IMR-90 (cell line): ENCODE measurements around the gene DAB1. TPM values are rescaled to one million over a fixed set of nuclear protein-coding genes. Genes with fewer than 3 reads are reported as not detected.

Experiments used
- ATAC-seq: fragments of 200-7000 bp; cut with Tn5 transposase; 2 replicates; pipeline ENCODE4 v1.9.1; 2020; ENCODE audit warnings: low read depth, mild to moderate bottlenecking, moderate library complexity
- BruUV-seq: library from RNA; stranded (reverse); fragments of 400-500 nt; replicated peaks from 2 replicates; lab custom pipeline; 2021; lab: Mats Ljungman, UMichigan
- CTCF ChIA-PET: fragments of 300-600 bp; formaldehyde crosslinking; extraction: SDS; loops from one replicate; lab custom pipeline; 2021; ENCODE audit warnings: antibody characterized with exemption; lab: Yijun Ruan, JAX
- POLR2A ChIA-PET: fragments of 300-600 bp; sonication (Branson Sonifier 250); formaldehyde crosslinking; loops from one replicate; lab custom pipeline; 2022; ENCODE audit warnings: antibody characterized with exemption; ENCODE audit not compliant: unreplicated experiment; lab: Charles Lee
- DNase-seq: peaks from one replicate; pipeline ENCODE4 v3.0.0; 2013
- H2AFZ ChIP-seq: replicated peaks from 2 replicates; pipeline ENCODE3; 2013; ENCODE audit warnings: low read length, mild to moderate bottlenecking; ENCODE audit not compliant: poor library complexity
- H2AK5ac ChIP-seq: 2 replicates; pipeline ENCODE4 v1.6.1; 2013; ENCODE audit warnings: low read depth, low read length, inconsistent platforms
- H2AK9ac ChIP-seq: replicated peaks from 2 replicates; pipeline ENCODE3; 2013; ENCODE audit warnings: mild to moderate bottlenecking, low read depth, low read length, moderate library complexity; ENCODE audit not compliant: poor library complexity
- H2BK120ac ChIP-seq: 2 replicates; pipeline ENCODE4 v1.6.1; 2013; ENCODE audit warnings: low read depth, low read length, inconsistent platforms
- H2BK15ac ChIP-seq: 3 replicates; pipeline ENCODE4 v1.6.1; 2013; ENCODE audit warnings: low read depth, low read length, inconsistent platforms
- H2BK20ac ChIP-seq: 2 replicates; pipeline ENCODE4 v1.6.1; 2013; ENCODE audit warnings: low read depth, mild to moderate bottlenecking, inconsistent platforms, low read length, moderate library complexity
- H2BK5ac ChIP-seq: 2 replicates; pipeline ENCODE4 v1.6.1; 2013; ENCODE audit warnings: mild to moderate bottlenecking, low read depth, low read length, inconsistent platforms; ENCODE audit not compliant: poor library complexity, severe bottlenecking
- H3K14ac ChIP-seq: replicated peaks from 2 replicates; pipeline ENCODE4 v1.6.1; 2013; ENCODE audit warnings: low read depth, low read length, inconsistent platforms
- H3K18ac ChIP-seq: 2 replicates; pipeline ENCODE4 v1.6.1; 2013; ENCODE audit warnings: low read depth, low read length, control low read depth
- H3K23ac ChIP-seq: 2 replicates; pipeline ENCODE4 v1.6.1; 2013; ENCODE audit warnings: low read depth, low read length, inconsistent platforms
- H3K27ac ChIP-seq: 2 replicates; pipeline ENCODE4 v1.5.1; 2013; ENCODE audit warnings: mild to moderate bottlenecking, control low read depth, low read length; ENCODE audit not compliant: insufficient read depth
- H3K27me3 ChIP-seq: 2 replicates; pipeline ENCODE4 v1.6.1; 2013; ENCODE audit warnings: low read length; ENCODE audit not compliant: control insufficient read depth, insufficient read depth
- H3K36me3 ChIP-seq: 2 replicates; pipeline ENCODE4 v1.6.1; 2013; ENCODE audit warnings: low read length, mixed read lengths; ENCODE audit not compliant: control insufficient read depth, insufficient read depth
- H3K4ac ChIP-seq: 2 replicates; pipeline ENCODE4 v1.6.1; 2013; ENCODE audit warnings: low read depth, low read length, inconsistent platforms
- H3K4me1 ChIP-seq: 2 replicates; pipeline ENCODE4 v1.6.1; 2013; ENCODE audit warnings: low read length, mixed read lengths; ENCODE audit not compliant: control insufficient read depth, insufficient read depth
- H3K4me2 ChIP-seq: 2 replicates; pipeline ENCODE4 v1.6.1; 2013; ENCODE audit warnings: low read depth, mild to moderate bottlenecking, control low read depth, low read length, moderate library complexity
- H3K4me3 ChIP-seq: 2 replicates; pipeline ENCODE4 v1.5.1; 2013; ENCODE audit warnings: low read depth, mild to moderate bottlenecking, control low read depth, low read length, moderate library complexity; ENCODE audit not compliant: insufficient read depth
- H3K56ac ChIP-seq: 2 replicates; pipeline ENCODE4 v1.6.1; 2013; ENCODE audit warnings: low read length, inconsistent platforms; ENCODE audit not compliant: insufficient read depth; ENCODE audit errors: extremely low read depth
- H3K79me1 ChIP-seq, 2 experiments: 2 replicates each; pipeline ENCODE4 v1.6.1; 2013; ENCODE audit warnings: low read length in 2 of 2, inconsistent platforms in 1 of 2, low read depth in 1 of 2
- H3K9ac ChIP-seq: 2 replicates; pipeline ENCODE4 v1.6.1; 2013; ENCODE audit warnings: low read depth, low read length, control low read depth
- H3K9me1 ChIP-seq: 2 replicates; pipeline ENCODE4 v1.6.1; 2013; ENCODE audit warnings: low read length, inconsistent platforms; ENCODE audit not compliant: insufficient read depth
- H3K9me3 ChIP-seq: 2 replicates; pipeline ENCODE4 v1.6.1; 2013; ENCODE audit warnings: low read length; ENCODE audit not compliant: control insufficient read depth, insufficient read depth
- H4K20me1 ChIP-seq: 2 replicates; pipeline ENCODE4 v1.6.1; 2013; ENCODE audit warnings: low read length, inconsistent platforms; ENCODE audit not compliant: insufficient read depth
- H4K5ac ChIP-seq: 2 replicates; pipeline ENCODE4 v1.6.1; 2013; ENCODE audit warnings: mild to moderate bottlenecking, low read depth, low read length, control low read depth
- H4K8ac ChIP-seq, 2 experiments: 2 replicates each; pipeline ENCODE4 v1.6.1; 2013; ENCODE audit warnings: low read depth in 2 of 2, low read length in 2 of 2, control low read depth in 1 of 2, inconsistent platforms in 1 of 2
- H4K91ac ChIP-seq: 2 replicates; pipeline ENCODE4 v1.6.1; 2013; ENCODE audit warnings: low read depth, low read length, inconsistent platforms; ENCODE audit not compliant: insufficient read depth
- BHLHE40 ChIP-seq: fragments of 150-350 bp; IDR thresholded peaks from 2 replicates; pipeline ENCODE4 v1.6.1; 2016; ENCODE audit warnings: mild to moderate bottlenecking, low read depth, low read length
- CEBPB ChIP-seq: IDR thresholded peaks from 2 replicates; pipeline ENCODE4 v1.6.1; 2012; ENCODE audit warnings: low read depth, low read length, improper control_type of control experiment
- CHD1 ChIP-seq: IDR thresholded peaks from 2 replicates; pipeline ENCODE4 v1.6.1; 2012; ENCODE audit warnings: low read depth, low read length, improper control_type of control experiment
- CTCF ChIP-seq: conservative IDR thresholded peaks from 2 replicates; pipeline ENCODE4 v1.5.1; 2012; ENCODE audit warnings: mild to moderate bottlenecking, low read depth, low read length, improper control_type of control experiment
- ELK1 ChIP-seq: fragments of 150-350 bp; IDR thresholded peaks from 2 replicates; pipeline ENCODE4 v1.6.1; 2016; ENCODE audit warnings: low read depth, mild to moderate bottlenecking, low read length, moderate library complexity, borderline replicate concordance
- FOS ChIP-seq: fragments of 150-350 bp; IDR thresholded peaks from 2 replicates; pipeline ENCODE4 v1.6.1; 2016; ENCODE audit warnings: low read depth, low read length
- MAFK ChIP-seq: IDR thresholded peaks from 2 replicates; pipeline ENCODE4 v1.6.1; 2012; ENCODE audit warnings: low read depth, low read length, improper control_type of control experiment
- MAZ ChIP-seq: IDR thresholded peaks from 2 replicates; pipeline ENCODE4 v1.6.1; 2012; ENCODE audit warnings: low read depth, mild to moderate bottlenecking, low read length, improper control_type of control experiment, moderate library complexity, borderline replicate concordance
- MXI1 ChIP-seq: IDR thresholded peaks from 2 replicates; pipeline ENCODE4 v1.6.1; 2012; ENCODE audit warnings: low read depth, mild to moderate bottlenecking, low read length, moderate library complexity, borderline replicate concordance
- NFE2L2 ChIP-seq: fragments of 150-350 bp; IDR thresholded peaks from 2 replicates; pipeline ENCODE4 v1.6.1; 2016; ENCODE audit warnings: low read depth, mild to moderate bottlenecking, low read length
- POLR2A ChIP-seq: IDR thresholded peaks from 2 replicates; pipeline ENCODE4 v1.6.1; 2012; ENCODE audit warnings: mild to moderate bottlenecking, low read depth, low read length
- RAD21 ChIP-seq: IDR thresholded peaks from 2 replicates; pipeline ENCODE4 v1.6.1; 2012; ENCODE audit warnings: low read length, improper control_type of control experiment
- RCOR1 ChIP-seq: IDR thresholded peaks from 2 replicates; pipeline ENCODE4 v1.6.1; 2012; ENCODE audit warnings: mild to moderate bottlenecking, low read length, improper control_type of control experiment; ENCODE audit not compliant: insufficient replicate concordance
- RFX5 ChIP-seq: IDR thresholded peaks from 2 replicates; pipeline ENCODE4 v1.8.0; 2012; ENCODE audit warnings: low read depth, mild to moderate bottlenecking, low read length, moderate library complexity
- SMC3 ChIP-seq: fragments of 150-350 bp; IDR thresholded peaks from 2 replicates; pipeline ENCODE4 v1.6.1; 2016; ENCODE audit warnings: low read depth, mild to moderate bottlenecking, antibody characterized with exemption, low read length, moderate library complexity
- USF2 ChIP-seq: fragments of 150-350 bp; IDR thresholded peaks from 2 replicates; pipeline ENCODE4 v1.6.1; 2017; ENCODE audit warnings: mild to moderate bottlenecking, antibody characterized with exemption, low read length, low read depth
- WGBS, 2 experiments: methylation state at CpG; one replicate each; pipeline versions ENCODE4 v1.1.5 to v1.1.7; 2013; ENCODE audit warnings: missing lambda C conversion rate in 2 of 2; ENCODE audit not compliant: insufficient read length in 1 of 2; ENCODE audit errors: extremely low coverage in 2 of 2; 5-methylcytosine and 5-hydroxymethylcytosine counted together
- dilution Hi-C: fragments of 300-500 bp; cut with HindIII; formaldehyde crosslinking; loops from one replicate; pipeline ENCODE4 v1.14.3; 2018; ENCODE audit warnings: low sequenced_read_pairs; ENCODE audit not compliant: unreplicated experiment
- in situ Hi-C: fragments of 300-500 bp; cut with MboI; formaldehyde crosslinking; loops from 3 replicates; pipeline ENCODE4 v1.14.3; 2019; ENCODE audit warnings: low sequenced_read_pairs, inconsistent platforms, mixed read lengths
- intact Hi-C: fragments of 100-400 bp; cut with micrococcal nuclease; formaldehyde crosslinking; loops from 2 replicates; pipeline ENCODE4 v1.10.0; 2022
- polyA plus RNA-seq, 3 experiments: library from polyadenylated mRNA; depleted of rRNA; stranded (reverse); fragments of >200 nt; gene quantifications; 2 replicates each; pipeline ENCODE4 v1.2.3, GENCODE V29; 2012; ENCODE audit warnings: low replicate concordance in 1 of 3
- total RNA-seq: library from RNA; depleted of rRNA; stranded (reverse); fragments of >200 nt; gene quantifications from 2 replicates; pipeline ENCODE4 v1.2.3, GENCODE V29; 2012

DAB1 gene
- total and polyA plus RNA-seq, 2 of the 4 experiments (the other 2 are of a cell fraction): 0.18 to 0.41 TPM

GRCh38 chr1:57094749-57095148 lies 329.1 kb downstream of the DAB1 start:
- TF ChIP-seq USF2 (no peak), MAFK (no peak), RFX5 (no peak), RCOR1 (no peak), ELK1 (no peak), FOS (no peak), POLR2A (no peak), CEBPB (no peak), RAD21 (no peak), SMC3 (no peak), BHLHE40 (no peak), CTCF (no peak), MAZ (no peak), CHD1 (no peak), NFE2L2 (no peak), MXI1 (no peak)
- H2AK5ac ChIP-seq: no peak overlapping the region
- H3K18ac ChIP-seq: no peak overlapping the region
- no peak overlapping the region for H3K27ac ChIP-seq
- H3K36me3 ChIP-seq: no peaks in the 10 kb centered on the region
- H3K4me3 ChIP-seq: no peak overlapping the region
- no peak overlapping the region for H4K5ac ChIP-seq
- ChIA-PET CTCF (no interaction called here), POLR2A (no interaction called here)
- no peaks in the 10 kb centered on the region for H3K9me3 ChIP-seq
- no peak overlapping the region for H4K91ac ChIP-seq
- dilution Hi-C loops (no loop called here), intact Hi-C loops (no loop called here), in situ Hi-C loops (no loop called here)
- H3K9ac ChIP-seq: no peak overlapping the region
- no TSS peak for BruUV-seq
- H4K20me1 ChIP-seq: no peaks in the 10 kb centered on the region
- DNase-seq: no peak
- H2BK5ac ChIP-seq: no peak overlapping the region
- no peaks in the 10 kb centered on the region for H3K27me3 ChIP-seq
- H2AK9ac ChIP-seq: no peak overlapping the region
- no peak overlapping the region for H3K56ac ChIP-seq
- H4K8ac ChIP-seq: no peak overlapping the region
- no peak for ATAC-seq
- H2BK15ac ChIP-seq: no peak overlapping the region
- no peaks in the 10 kb centered on the region for H3K9me1 ChIP-seq
- no peaks in the 10 kb centered on the region for H3K79me1 ChIP-seq
- H2AFZ ChIP-seq: no peak overlapping the region
- no peak overlapping the region for H3K4me2 ChIP-seq
- H3K4ac ChIP-seq: no peak overlapping the region
- H2BK120ac ChIP-seq: no peak overlapping the region
- WGBS, 2 experiments: 100% methylated on average over 1 of the region's 2 CpGs; no CpG with 5 or more reads in 1 of the 2 experiments
- H3K4me1 ChIP-seq: no peaks in the 10 kb centered on the region
- H3K14ac ChIP-seq: no peak overlapping the region
- H3K23ac ChIP-seq: no peak overlapping the region
- no peak overlapping the region for H2BK20ac ChIP-seq
